ENCODE results near the gene UBE2J2. TPM values are rescaled to one million over a fixed set of nuclear protein-coding genes. Genes with fewer than 3 reads are reported as not detected.
"Not testable (repeated sequence)": the region's sequence is repeated elsewhere in the genome, so short reads cannot be mapped to it uniquely, and the experiment has no call there.

Gene UBE2J2
- total RNA-seq, 4 donors from 2014 or later, result 9.5 to 66.1 (median 49.8) TPM

GRCh38 chr1:1320666-1321448 lies 47.2 kb upstream of the UBE2J2 start:
- no peaks in the 10 kb centered on the region for H3K9me3 ChIP-seq
- H3K27me3 ChIP-seq, result no peaks in the 10 kb centered on the region
- TF ChIP-seq POLR2A (IDR thresholded peaks at IDR 0.05) (no peak), CTCF (IDR thresholded peaks at IDR 0.05) (no peak)
- peak overlapping the region; percentile 91 to 96 for H3K27ac ChIP-seq
- intact Hi-C loops (cut with DNase I; ENCODE audit: low total_unique reads), result no loop called here
- peaks cover 28 to 58% of the 10 kb centered on the region in 2 donors for H3K4me1 ChIP-seq
- no peaks in the 10 kb centered on the region for H3K36me3 ChIP-seq
- DNase-seq, result no peak
- H3K4me3 ChIP-seq, result no peak overlapping the region

- no peaks in the 10 kb centered on the region for H3K9me3 ChIP-seq
- intact Hi-C loops (cut with DNase I; ENCODE audit: low total_unique reads), result no loop called here
- peaks cover 28 to 48% of the 10 kb centered on the region in 2 donors for H3K4me1 ChIP-seq
- H3K36me3 ChIP-seq, result no peaks in the 10 kb centered on the region
- DNase-seq, result no peak
- TF ChIP-seq POLR2A (IDR thresholded peaks at IDR 0.05) (no peak), CTCF (IDR thresholded peaks at IDR 0.05) (no peak)
- H3K4me3 ChIP-seq, result no peak overlapping the region
- H3K27me3 ChIP-seq, result no peaks in the 10 kb centered on the region
- peak overlapping the region; percentile 91 to 96 for H3K27ac ChIP-seq
Measured at GRCh38 chr1:1319646-1319941, 45.9 kb upstream of the UBE2J2 start.

- Histone ChIP-seq H3K9me3 (no peaks in the 10 kb centered on the region), H3K27me3 (no peaks in the 10 kb centered on the region), H3K4me3 (no peak overlapping the region), H3K27ac (peak overlapping the region; percentile 91 to 96), H3K36me3 (no peaks in the 10 kb centered on the region), H3K4me1 (peaks cover 28 to 48% of the 10 kb centered on the region in 2 donors)
- intact Hi-C loops (cut with DNase I; ENCODE audit: low total_unique reads), result no loop called here
- DNase-seq, result no peak
- TF ChIP-seq POLR2A (IDR thresholded peaks at IDR 0.05) (no peak), CTCF (IDR thresholded peaks at IDR 0.05) (no peak)
Measured at GRCh38 chr1:1318777-1319645, 45.4 kb upstream of the UBE2J2 start.

DNA sequence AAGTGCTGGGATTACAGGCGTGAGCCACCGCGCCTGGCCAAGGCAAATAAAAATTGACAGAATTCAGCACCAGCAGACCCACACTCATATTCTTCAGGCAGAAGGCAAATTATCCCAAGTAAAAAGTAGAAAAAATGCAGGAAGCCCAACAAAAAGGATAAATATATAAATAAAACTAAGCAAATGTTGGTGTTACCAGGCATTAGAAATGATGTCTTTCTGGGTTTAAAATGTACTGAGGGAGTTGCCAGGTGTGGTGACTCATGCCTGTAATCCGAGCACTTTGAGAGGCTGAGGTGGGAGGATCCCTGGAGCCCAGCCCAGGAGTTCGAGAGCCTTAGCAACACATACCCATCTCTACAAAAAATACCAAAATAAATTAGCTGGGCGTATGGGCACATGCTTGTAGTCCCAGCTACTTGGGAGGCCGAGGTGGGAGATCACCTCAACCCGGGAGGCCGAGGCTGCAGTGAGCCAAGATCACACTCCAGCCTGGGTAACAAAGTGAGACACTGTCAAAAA lies 44.5 kb upstream of the UBE2J2 start:
- Histone ChIP-seq H3K9me3 (no peaks in the 10 kb centered on the region), H3K27me3 (no peaks in the 10 kb centered on the region), H3K4me3 (peak overlapping the region; percentile 1 to 9), H3K27ac (peak overlapping the region; percentile 91 to 96), H3K36me3 (no peaks in the 10 kb centered on the region), H3K4me1 (peaks cover 26 to 44% of the 10 kb centered on the region in 2 donors)
- DNase-seq, result peak; percentile 95 to 97
- no peak for TF ChIP-seq POLR2A (IDR thresholded peaks at IDR 0.05)
- TF ChIP-seq CTCF (IDR thresholded peaks at IDR 0.05), result no peak
- intact Hi-C loops (cut with DNase I; ENCODE audit: low total_unique reads), result no loop called here

- TF ChIP-seq CTCF (IDR thresholded peaks at IDR 0.05), result no peak
- no peak for TF ChIP-seq POLR2A (IDR thresholded peaks at IDR 0.05)
- Histone ChIP-seq H3K36me3 (no peaks in the 10 kb centered on the region), H3K4me3 (peak overlapping the region in 1 of 2 donors; percentile 1), H3K27me3 (no peaks in the 10 kb centered on the region), H3K9me3 (no peaks in the 10 kb centered on the region), H3K27ac (peak overlapping the region; percentile 91 to 96), H3K4me1 (peaks cover 21 to 36% of the 10 kb centered on the region in 2 donors)
- no peak for DNase-seq
- intact Hi-C loops (cut with DNase I; ENCODE audit: low total_unique reads), result no loop called here
Measured at GRCh38 chr1:1317420-1317819, 43.8 kb upstream of the UBE2J2 start.

DNA sequence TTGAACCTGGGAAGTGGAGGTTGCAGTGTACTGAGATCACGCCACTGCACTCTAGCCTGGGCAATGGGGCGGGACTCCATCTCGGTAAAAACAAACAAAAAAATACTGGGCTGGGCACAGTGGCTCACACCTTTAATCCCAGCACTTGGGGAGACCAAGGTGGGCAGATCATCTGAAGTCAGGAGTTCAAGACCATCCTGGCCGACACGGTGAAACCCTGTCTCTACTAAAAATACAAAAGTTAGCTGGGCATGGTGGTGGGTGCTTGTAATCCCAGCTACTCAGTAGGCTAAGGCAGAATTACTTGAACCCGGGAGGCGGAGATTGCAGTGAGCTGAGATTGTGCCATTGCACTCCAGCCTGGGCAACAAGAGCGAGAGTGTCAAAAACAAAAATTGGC lies 42.5 kb upstream of the UBE2J2 start:
- H3K4me3 ChIP-seq; H3K36me3 ChIP-seq; H3K9me3 ChIP-seq; DNase-seq; intact Hi-C loops (cut with DNase I; ENCODE audit: low total_unique reads); H3K27me3 ChIP-seq: not testable (repeated sequence)
- Histone ChIP-seq H3K4me1 (peaks cover 21 to 26% of the 10 kb centered on the region in 2 donors), H3K27ac (peak overlapping the region; percentile 91 to 96)
